Tibial artery (tissue), 4 donors: ENCODE measurements around the gene NOC4L.

Experiments
- DNase-seq, 2 donors: peaks; one replicate each; pipeline ENCODE4 v3.0.0-alpha.2; 2019
- H3K27ac ChIP-seq, 2 donors: fragments of 200-600 bp; sonication (generic) in 1 of 2; 1 replicate in 1 of 2; 2 replicates in 1 of 2; pipeline ENCODE4 v1.5.1; 2018 to 2019; ENCODE audit warnings: mild to moderate bottlenecking in 1 of 2
- H3K27me3 ChIP-seq, 2 donors: fragments of 200-600 bp; sonication (generic) in 1 of 2; one replicate each; pipeline versions ENCODE4 v1.5.1 to v1.6.0; 2016 to 2019
- H3K36me3 ChIP-seq, 3 donors: fragments of 200-600 bp; sonication (generic) in 2 of 3; one replicate each; pipeline ENCODE4 v1.5.1; 2016 to 2019; ENCODE audit warnings: mild to moderate bottlenecking in 2 of 3
- H3K4me1 ChIP-seq, 4 donors: fragments of 200-600 bp; sonication (generic) in 2 of 4; 1 replicate in 3 of 4; 2 replicates in 1 of 4; pipeline ENCODE4 v1.5.1; 2016 to 2019
- H3K4me3 ChIP-seq, 2 donors: fragments of 200-600 bp; sonication (generic) in 1 of 2; 1 replicate in 1 of 2; 2 replicates in 1 of 2; pipeline ENCODE4 v1.5.1; 2018 to 2019; ENCODE audit warnings: mild to moderate bottlenecking in 2 of 2
- H3K9me3 ChIP-seq, 3 donors: fragments of 200-600 bp; sonication (generic) in 1 of 3; one replicate each; pipeline ENCODE4 v1.5.1; 2016 to 2019
- CTCF ChIP-seq, 2 experiments: fragments of 200-600 bp in 1 of 2; fragments of 450-650 bp in 1 of 2; IDR thresholded peaks; one replicate each; pipeline ENCODE4 v1.5.1; 2017 to 2019; ENCODE audit warnings: antibody characterized with exemption in 2 of 2, mild to moderate bottlenecking in 1 of 2, moderate library complexity in 1 of 2
- intact Hi-C: fragments of 100-400 bp; cut with DNase I; formaldehyde crosslinking; loops from one replicate; pipeline ENCODE4 v1.15.0; 2023; ENCODE audit warnings: low total_unique reads

NOC4L gene

GRCh38 chr12:132165584-132165983, 21.3 kb downstream of the NOC4L start:
- intact Hi-C loops: no loop called here
- DNase-seq: no peak

GRCh38 chr12:132166093-132166492, 21.8 kb downstream of the NOC4L start:
- intact Hi-C loops: no loop called here

More at GRCh38 chr12:132165584-132165983, 21.3 kb downstream of the NOC4L start:
- Histone ChIP-seq H3K9me3 (no peaks in the 10 kb centered on the region), H3K27me3 (peaks cover 0 to 21% of the 10 kb centered on the region in 2 donors), H3K4me3 (no peak overlapping the region), H3K36me3 (no peaks in the 10 kb centered on the region), H3K4me1 (peaks cover 0 to 19% (median 17%) of the 10 kb centered on the region in 4 donors), H3K27ac (no peak overlapping the region)
- no peak for TF ChIP-seq CTCF (IDR thresholded peaks at IDR 0.05)

DNA sequence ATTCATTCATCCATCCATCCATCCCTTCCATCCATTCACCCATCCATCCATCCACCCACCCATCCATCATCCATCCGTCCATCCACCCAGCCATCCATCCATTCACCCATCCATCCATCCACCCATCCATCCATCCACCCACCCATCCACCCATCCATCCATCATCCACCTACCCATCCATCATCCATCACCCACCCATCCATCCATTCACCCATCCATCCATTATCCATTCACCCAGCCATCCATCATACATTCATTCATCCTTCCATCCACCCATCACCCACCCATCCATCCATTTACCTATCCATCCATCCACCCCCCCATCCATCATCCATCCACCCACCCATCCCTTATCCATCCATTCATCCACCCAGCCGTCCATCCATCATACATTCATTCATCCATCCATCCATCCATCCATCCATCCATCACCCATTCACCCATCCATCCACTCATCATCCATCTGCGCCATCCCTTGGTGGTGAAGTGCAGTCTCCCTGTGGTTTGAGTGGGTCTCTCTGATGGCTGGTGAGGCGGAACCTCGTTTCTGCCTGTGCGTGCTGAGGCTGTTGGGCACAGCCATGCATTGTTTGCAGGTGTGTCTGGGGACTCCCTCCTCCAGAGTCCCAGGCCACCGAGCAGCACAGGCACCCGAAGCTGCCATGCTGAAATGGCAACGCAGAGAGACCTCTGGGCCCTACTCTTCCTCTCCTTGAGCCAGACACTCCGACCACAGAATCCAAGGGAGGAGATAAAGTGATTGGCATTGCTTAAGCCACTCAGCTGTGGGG, 22.7 kb downstream of the NOC4L start:
- peaks cover 0 to 18% (median 14%) of the 10 kb centered on the region in 4 donors for H3K4me1 ChIP-seq
- DNase-seq: no peak
- no peak overlapping the region for H3K4me3 ChIP-seq
- TF ChIP-seq CTCF (IDR thresholded peaks at IDR 0.05): no peak
- H3K27ac ChIP-seq: no peak overlapping the region
- H3K9me3 ChIP-seq: no peaks in the 10 kb centered on the region
- peaks cover 0 to 35% of the 10 kb centered on the region in 2 donors for H3K27me3 ChIP-seq
- intact Hi-C loops: no loop called here
- H3K36me3 ChIP-seq: no peaks in the 10 kb centered on the region

More at GRCh38 chr12:132166093-132166492, 21.8 kb downstream of the NOC4L start:
- Histone ChIP-seq H3K9me3 (no peaks in the 10 kb centered on the region), H3K36me3 (no peaks in the 10 kb centered on the region), H3K4me3 (no peak overlapping the region), H3K27ac (no peak overlapping the region), H3K4me1 (peaks cover 0 to 19% (median 17%) of the 10 kb centered on the region in 4 donors), H3K27me3 (peaks cover 0 to 26% of the 10 kb centered on the region in 2 donors)
- no peak for DNase-seq
- TF ChIP-seq CTCF (IDR thresholded peaks at IDR 0.05): no peak

GRCh38 chr12:132167611-132168310, 23.5 kb downstream of the NOC4L start:
- Histone ChIP-seq H3K9me3 (no peaks in the 10 kb centered on the region), H3K36me3 (no peaks in the 10 kb centered on the region), H3K27ac (no peak overlapping the region), H3K27me3 (peaks cover 0 to 43% of the 10 kb centered on the region in 2 donors), H3K4me1 (peaks cover 0 to 10% (median 7%) of the 10 kb centered on the region in 4 donors), H3K4me3 (no peak overlapping the region)
- DNase-seq: no peak
- no peak for TF ChIP-seq CTCF (IDR thresholded peaks at IDR 0.05)
- intact Hi-C loops: no loop called here

DNA sequence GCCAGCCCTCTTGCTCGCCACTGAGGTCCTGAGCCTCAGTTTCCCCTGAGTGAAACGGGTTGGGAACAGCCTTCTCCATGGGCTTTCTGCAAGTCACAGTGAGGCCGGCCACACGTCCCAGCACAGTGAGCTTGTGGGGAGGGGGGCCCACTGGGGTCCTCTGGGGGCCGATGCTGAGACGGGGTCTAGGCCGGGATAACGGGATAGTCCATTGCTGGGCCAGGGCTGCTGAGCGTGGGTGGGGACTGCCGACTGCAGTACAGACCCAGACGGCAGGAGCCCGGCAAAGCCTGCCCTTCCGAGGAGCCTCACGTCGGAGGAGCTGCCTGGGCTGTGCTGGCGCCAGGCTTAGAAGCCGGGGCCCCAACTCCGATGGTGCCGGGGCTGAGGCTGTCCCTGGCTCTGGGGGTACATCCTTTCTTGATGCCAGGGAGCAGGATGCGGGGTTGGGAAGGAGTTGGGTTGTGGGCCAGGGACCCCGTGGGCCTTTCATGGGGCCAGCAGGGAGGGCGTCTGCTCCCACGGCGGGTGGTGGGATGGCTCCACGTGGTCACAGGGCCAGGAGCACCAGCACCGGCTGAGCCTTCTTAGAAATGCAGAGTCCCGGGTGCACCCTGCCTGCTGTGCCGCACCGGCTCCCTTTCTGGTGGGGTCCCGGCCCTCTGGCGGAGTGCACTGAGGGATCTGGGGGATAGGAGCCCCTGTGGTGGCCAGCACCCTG, 24.2 kb downstream of the NOC4L start:
- H3K27me3 ChIP-seq: peaks cover 0 to 50% of the 10 kb centered on the region in 2 donors
- H3K4me3 ChIP-seq: no peak overlapping the region
- H3K9me3 ChIP-seq: no peaks in the 10 kb centered on the region
- TF ChIP-seq CTCF (IDR thresholded peaks at IDR 0.05): no peak
- peaks cover 0 to 3% (median 0%) of the 10 kb centered on the region in 4 donors for H3K4me1 ChIP-seq
- H3K27ac ChIP-seq: no peak overlapping the region
- intact Hi-C loops: no loop called here
- no peak for DNase-seq
- no peaks in the 10 kb centered on the region for H3K36me3 ChIP-seq
